Amygdala (tissue), 56 donors: ENCODE results near the gene HID1.
"Not testable (repeated sequence)": the region's sequence is repeated elsewhere in the genome, so short reads cannot be mapped to it uniquely, and the experiment has no call there.

ENCODE experiments used
- DNase-seq, 56 donors: peaks; one replicate each; lab custom pipeline; 2025; lab: John Stamatoyannopoulos, UW

The HID1 gene

GRCh38 chr17:74972973-74973328, 392 bp upstream of the HID1 start:
- DNase-seq = no peak

GRCh38 chr17:74971842-74972106, 785 bp downstream of the HID1 start:
- no peak for DNase-seq

- no peak for DNase-seq
Measured at GRCh38 chr17:74971069-74971841, 1.3 kb downstream of the HID1 start.

DNA sequence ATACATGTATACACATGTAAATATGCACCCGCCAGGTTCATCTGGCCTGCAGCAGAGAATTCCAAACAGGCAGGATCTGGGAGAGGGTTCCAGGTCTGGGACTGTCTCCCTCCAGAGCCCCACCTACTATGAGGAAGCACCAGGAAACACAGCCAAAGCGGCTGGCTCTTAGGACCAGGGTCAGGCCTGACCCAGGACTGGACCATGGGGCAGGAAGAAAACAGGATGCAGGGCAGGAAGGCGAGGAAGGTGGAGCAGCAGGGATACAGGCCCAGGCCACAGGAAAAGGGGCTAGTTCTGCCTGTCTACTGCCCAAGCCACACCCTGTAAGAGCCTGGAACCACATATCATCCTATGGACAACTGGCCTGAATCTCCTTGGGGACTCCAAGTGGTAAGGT, 2.2 kb downstream of the HID1 start:
- DNase-seq = no peak

GRCh38 chr17:74969501-74969900, 3.1 kb downstream of the HID1 start:
- DNase-seq = not testable (repeated sequence)

DNA sequence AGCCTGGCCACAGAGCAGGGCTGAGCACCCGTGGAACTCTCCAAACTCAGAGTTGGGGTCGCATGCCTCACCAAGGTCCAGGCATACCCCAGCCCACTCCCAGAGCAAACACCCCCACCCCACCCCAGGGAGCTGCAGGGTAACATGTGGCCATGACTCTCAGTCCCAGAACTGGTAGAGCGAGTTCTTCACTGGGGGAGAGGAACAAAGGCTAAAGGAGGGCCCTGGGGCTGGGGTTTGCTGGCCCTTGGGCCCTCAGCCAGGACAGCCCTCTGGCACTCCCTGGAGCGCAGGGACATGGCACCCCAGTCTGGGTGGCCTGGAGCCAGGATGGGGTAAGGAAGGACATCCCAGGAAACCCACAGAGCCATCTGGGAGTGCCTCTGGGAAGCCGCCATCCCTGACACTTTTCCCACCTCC, 4.2 kb downstream of the HID1 start:
- no peak for DNase-seq

- no peak for DNase-seq
Measured at GRCh38 chr17:74964988-74965622, 7.5 kb downstream of the HID1 start.

DNA sequence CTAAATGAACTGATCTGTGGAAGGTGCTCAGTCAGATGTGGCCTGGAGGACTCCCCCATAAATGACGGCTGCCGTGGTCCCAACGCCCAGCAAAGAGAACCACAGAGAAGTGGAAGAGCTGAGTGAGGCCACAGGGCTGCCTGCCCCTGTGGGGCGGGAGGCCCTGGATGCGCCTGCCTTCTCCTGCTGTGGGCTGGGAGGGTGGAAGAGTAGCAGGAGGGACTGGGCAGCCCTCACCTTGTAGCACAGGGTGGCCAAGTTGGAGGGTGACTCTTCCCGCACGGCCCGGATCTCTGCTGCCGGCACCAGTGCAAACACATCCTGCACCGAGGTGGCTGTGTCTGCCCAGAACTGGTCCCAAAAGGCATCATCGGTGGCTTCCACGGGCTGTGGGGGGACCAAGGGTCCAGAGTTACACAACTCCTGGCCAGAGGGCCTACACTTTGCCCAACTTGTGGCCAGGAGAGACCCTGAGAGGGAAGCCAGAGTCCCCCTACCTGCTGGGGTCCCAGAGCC, 8.3 kb downstream of the HID1 start:
- no peak for DNase-seq

- peak in 3 of 56 donors; percentile 11 to 25 (median 15) for DNase-seq
Measured at GRCh38 chr17:74963656-74964055, 8.9 kb downstream of the HID1 start.

GRCh38 chr17:74962622-74963394, 9.8 kb downstream of the HID1 start:
- DNase-seq = peak in 52 of 56 donors; percentile 13 to 87 (median 51)

DNA sequence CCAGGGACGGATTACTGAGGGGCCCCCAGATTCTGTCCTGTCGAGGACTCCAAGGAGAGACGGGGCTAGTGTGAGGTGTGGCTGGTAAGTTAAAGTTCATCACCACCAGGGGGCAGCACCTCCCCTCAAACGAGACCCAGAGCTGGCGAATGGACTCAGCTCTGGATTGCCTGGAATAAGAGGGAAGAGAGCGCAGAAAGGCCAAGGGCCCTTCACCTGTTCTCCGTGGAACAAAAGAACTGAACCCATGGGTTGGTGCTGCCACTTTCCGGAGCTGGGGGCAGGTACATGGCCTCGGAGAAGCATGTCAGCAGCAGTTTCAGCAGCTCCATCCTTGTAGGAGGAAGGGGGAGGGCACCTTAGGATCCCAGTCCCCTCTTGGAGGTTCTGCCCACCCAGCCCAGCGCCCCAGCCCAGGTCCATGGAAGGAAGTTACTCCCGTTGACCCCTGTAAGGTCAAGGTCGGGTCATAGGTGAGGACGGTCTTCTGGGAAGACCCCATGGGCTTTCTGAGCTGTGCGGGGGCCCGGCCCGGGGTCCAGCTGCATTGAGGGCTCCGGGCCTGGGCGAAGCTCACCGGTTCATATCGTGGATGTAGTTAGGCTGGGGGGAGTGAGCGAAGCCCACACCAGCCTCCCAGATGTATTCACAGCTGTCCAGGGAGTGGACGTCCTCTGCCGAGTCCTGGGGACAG, 10.8 kb downstream of the HID1 start:
- peak in 54 of 56 donors; percentile 30 to 92 (median 70) for DNase-seq

GRCh38 chr17:74960570-74961342, 11.8 kb downstream of the HID1 start:
- DNase-seq = no peak

GRCh38 chr17:74959826-74960515, 12.6 kb downstream of the HID1 start:
- DNase-seq = no peak

DNA sequence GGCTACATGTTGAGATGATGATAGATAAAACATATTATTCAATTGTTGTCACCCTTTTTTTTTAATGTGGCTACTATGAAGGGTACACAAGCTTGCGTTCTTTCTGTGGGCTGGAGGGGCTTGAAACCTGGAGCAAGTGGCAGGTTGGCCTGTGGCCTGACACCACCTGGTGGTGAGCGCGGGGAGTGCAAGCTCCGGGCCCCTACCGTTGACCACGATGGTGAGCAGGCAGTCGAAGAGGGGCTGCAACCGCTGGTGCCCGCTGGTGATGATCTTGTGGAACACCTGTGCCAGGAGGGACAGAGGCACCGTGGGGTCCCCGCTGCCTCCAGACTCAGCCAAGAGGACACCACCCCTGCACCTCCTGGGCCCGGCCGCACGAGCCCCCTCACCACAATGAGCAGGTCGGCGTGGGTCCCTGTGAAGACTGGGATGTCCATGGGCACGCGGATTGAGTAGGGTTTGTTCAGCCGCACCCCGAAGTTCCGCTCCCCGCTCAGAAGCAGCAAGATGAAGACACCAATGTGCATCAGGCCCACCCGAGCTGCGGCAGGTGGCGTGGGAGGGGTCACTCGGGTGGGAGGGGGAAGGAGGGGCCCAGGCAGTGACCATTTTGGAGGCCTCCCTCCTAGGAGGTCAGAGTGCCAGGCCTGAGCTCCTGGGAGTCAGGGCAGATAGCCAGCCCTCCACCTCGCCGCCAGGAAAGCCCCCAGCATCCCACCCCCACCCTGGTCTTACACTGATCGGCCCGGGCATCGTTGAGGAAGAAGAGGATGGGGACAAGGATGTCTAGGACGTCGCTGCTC, 14.4 kb downstream of the HID1 start:
- DNase-seq = peak in 37 of 56 donors; percentile 6 to 78 (median 23)

DNA sequence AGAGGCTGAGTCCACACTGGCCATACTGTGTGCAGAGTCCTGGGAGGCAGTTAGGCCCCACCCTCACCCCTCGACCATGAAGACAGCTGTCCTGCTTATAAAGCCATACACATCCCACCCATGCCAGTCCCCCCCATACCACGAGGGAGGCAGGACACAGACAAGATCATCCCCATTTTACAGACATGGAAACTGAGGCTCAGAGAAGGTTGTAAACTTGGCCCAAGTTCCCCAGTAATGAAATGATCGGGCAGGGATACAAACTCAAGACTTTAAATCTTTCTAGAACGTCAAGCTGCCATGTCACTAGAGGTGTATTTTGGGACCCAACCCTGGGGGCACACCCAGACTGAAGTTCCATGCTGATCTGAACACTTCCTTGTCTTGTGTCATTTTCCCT, 16.5 kb downstream of the HID1 start:
- DNase-seq = no peak

- no peak for DNase-seq
Measured at GRCh38 chr17:74954665-74955421, 17.7 kb downstream of the HID1 start.

DNA sequence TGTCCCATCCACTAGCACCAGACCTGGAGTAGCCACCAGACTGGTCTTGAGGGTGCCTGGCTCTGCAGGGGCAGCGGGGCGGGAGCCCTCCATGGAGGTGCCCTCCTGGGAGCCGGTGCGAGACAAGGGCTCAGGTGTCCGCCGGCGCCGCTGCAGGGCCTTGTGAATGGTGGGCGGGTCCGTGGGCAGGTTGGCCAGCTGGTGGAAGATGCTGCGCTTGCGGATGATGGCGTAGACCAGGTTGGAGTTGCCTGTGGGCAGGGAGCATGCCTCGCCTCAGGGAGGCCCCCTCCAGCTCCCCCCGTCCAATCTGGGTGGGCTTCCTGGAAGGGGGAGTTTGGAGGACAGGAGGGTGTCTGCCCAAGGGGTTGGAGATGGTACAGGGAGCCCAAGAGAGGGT, 18.4 kb downstream of the HID1 start:
- DNase-seq = no peak

- DNase-seq = no peak
Measured at GRCh38 chr17:74953134-74953687, 19.3 kb downstream of the HID1 start.
